ENCODE results near the gene SLC22A4.

The SLC22A4 gene

DNA sequence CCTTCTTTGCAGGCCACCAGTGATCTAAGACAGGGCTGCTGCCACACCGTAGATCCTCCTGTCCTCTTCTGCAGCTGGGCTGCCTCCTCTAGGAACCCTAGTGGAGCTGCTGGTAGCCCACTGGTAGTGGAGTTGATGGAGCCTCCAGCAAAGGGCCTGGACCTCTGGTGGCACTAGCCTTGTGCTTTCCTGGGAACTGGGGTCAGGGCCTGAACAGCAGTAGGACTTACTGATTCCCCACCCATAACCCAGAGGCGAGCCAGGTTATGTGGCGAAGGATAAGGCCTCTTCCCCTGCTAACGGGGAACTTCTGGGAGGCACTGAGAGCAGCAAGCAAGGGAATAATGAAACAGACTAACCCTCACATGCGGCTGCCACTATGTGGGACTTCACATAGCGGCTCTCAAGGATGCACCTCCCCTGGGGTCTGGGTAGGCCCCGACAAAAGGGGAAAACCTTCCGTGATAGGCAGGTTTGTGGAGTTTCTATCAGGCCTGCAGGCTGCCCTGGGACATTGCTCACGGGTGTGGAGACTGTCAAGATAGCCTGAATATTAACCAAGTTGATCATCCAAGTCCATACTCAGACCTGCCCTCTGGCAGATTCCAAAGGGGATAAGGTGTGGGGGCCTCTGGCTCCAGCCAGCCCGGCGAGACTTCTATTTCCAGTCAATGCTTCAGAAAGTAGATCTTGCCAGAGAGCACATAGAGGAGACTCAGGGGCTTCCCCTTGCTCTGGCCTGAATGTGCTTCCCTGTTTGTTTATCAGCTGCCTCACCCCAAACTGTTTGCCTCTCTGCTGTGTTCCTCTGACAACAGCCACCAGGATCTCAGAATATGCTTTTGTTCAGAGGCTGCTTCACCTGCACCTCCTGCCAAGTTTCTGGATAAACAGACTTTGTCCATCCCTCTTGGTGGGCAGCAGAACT lies 7.4 kb downstream of the SLC22A4 start:
- DNase-seq = no peak

DNA sequence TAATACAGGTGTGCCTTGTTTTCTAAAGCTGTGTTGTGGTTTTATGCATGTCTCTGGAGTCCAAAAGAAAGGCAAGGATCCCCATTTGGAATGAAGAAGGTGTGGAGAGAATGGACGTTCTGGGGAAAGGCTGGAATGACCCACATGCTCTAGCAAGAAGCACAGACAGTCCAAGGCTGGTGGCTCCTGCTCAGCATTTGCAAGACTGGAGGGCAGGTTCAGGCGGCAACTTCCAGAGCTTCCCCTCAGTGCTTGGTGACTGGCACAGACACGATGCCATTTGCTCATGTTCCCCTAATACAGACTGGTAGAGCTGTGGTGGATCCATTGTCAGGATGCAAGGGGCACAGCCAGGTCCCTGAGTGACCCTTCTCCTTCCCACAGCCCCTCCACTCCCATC lies 8.2 kb downstream of the SLC22A4 start:
- DNase-seq = no peak

DNA sequence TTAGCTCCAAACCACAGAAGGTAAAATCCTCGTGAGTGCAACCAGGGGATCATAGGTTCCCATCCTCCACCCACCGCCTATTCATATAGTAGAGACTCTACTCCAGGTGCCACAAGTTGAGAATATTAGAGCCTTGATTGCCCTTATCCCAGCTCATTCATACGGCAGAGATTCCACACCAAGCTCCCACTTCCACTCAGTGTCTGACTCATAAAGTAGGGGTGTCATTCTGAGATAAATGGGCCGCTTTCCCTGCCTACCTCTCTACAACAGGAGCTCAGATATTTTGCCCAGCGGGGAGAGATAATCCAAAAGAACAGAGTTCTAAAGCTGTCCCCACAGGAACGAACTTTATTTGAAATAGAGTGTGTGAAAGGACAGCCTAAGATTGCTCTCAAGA lies 9.4 kb downstream of the SLC22A4 start:
- no peak for DNase-seq

DNA sequence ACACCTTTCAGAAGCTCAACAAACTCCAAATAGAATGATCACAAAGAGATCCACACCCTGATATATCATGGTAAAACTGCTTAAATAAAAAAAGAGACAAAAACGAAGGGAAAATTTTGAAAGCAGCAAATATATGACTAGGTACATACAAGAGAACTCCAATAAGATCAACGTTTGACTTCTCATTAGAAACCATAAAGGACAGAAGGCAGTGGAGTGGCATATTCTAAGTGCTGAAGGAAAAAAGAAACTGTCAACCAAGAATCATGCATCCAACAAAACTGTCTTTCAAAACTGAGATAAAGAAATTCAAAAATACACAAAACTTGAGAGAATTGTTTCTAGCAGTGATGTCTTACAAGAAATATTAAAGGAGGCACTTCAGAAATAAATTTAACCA lies 11.2 kb downstream of the SLC22A4 start:
- no peak for DNase-seq

DNA sequence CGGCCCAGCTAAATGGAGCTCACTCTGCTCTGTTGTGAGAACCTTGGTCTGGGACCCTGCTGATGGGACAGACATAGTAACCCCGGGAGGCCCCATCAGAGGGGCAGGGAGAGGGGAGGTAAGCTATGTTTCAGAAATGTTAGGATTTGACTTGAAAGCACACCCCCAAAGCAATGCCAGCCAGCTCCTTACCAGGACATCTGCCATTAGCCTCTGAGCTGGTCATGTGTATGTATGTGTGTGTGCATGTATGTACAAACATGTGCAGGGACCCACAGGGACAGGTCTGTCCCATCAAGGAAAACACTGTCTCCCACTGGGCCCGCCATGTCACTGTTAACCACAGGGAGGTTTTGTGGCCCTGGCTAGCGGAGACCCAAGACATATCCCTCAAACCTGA lies 14.5 kb downstream of the SLC22A4 start:
- no peak for DNase-seq

DNA sequence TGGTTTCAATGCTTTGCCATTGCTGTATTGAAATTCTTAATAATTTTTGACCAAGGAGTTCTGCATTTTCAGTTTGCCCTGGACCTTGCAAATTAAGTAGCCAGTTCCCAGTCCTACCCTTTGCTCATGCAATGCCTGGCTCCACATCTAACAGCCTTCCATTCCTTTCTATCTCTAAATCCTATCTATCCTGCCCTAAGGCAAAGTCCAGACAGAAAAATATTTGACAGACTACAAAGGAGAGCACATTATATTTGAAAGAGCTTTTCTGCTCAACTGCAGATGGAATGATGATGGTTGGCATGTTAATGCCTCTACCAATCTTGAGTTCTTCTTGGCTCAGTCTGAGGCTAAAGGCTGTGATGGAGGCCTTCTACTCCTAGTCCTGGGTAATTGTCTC lies 15.5 kb downstream of the SLC22A4 start:
- DNase-seq = no peak

DNA sequence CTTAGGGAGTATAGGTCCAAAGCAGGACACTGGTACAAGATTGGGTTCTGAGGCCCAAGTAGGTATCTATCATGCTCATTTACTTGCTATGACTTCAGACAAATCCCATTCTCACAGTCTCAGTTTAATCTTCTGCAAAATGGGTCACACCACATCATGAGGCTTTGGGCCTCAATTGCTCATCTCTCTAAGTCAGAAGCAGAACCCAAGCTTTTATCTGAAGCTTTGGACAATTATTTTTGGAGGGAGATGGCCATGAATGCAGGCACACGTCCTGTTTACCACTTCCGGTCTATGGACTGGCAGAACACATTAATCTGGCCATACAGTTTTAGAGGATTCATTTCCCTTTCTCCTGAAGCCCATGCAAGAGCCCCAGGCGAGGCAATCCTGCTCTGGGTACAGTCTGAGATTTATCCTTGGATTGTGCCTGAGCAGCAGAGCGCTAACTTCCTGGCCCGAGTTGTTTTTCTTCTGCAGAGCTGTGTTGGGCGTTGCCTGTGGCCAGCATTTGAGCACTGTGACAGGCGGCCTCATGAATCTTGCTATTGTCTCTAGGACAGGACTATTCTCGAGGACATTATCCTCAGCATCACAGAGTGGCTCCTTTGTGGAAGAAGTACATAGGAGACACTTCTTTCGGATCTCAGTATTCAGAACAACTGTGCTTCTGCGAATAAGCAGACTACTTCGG lies 16.1 kb downstream of the SLC22A4 start:
- no peak for DNase-seq

DNA sequence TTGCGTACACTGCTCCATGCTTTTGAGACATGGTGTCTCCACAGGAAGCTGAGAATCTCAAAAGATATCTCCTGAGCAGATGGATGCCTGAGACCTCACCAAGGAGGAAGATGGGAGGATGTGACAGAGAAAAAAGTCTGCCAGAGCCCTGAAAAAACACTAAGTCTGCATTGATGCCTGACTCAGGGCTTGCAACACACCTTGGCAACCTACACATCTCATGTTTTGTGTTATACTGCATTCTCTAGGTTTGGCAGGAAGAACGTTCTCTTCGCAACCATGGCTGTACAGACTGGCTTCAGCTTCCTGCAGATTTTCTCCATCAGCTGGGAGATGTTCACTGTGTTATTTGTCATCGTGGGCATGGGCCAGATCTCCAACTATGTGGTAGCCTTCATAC lies 19.2 kb downstream of the SLC22A4 start:
- DNase-seq = no peak

DNA sequence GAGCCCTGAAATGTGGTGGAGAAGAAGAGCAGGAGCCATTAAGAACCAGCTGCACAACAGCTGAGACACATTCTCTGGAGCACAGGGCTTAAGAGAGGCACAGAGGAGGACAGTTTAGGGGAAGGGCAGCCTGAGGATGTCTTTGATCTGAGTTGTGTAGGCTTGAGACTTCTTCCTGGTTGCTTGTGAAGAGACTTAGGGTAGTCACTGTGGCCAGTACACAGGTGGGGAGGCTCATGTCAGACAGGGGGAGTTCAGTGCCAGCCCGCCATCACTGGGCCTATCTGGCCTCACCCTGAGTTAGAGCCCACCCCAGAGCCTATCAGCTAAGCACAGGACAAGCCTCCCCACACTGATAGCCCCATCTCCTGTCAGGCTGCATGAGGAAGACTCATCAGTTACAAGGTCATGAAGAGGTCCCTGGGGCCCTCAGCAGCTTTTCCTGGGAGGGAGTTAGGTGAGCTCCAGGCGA lies 19.8 kb downstream of the SLC22A4 start:
- no peak for DNase-seq

DNA sequence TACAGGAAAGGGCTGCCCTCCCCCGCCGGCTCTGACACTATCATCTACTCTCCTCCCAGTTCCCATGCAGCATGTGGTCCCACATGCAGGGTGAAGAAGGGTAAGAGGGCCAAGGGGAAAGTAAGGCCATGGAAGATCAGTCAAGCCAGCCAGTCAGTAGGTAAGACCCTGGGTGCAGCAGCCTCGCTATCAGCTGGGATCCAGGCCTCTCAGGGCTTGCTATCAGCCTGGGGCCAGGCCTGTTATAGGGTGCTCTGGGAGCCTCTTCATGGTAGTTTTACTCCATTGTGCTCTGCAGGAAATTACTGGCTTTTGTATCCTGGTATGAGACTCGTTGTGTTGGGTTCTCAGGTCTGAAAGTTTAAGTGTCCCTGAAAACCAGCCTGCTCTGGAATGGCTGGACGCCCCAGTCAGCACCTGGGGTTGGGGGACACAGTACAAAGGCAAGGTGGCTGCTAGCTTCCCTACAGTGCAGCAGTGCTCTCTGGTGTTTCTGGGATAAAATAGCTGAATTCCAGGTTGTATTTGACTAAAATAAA lies 21.4 kb downstream of the SLC22A4 start:
- DNase-seq = no peak

DNA sequence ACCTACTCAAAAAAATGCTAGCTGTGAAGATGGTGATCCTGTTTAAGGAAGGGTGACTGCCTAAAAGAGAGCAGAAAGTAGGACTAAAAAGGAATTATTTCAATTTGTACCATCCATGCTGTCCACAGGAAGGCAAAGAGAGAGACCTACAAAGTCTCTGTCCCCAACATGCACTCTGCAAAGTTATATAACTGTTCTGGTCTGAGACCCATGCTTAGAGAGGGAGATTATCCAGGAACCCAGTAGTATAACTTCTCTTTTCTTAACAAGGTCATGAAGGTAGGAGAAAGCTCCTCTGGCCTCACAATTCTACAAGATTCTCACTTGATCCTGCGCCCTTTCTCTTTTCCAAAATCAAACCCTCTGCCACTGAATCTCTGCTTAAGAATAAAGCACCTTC lies 25.8 kb downstream of the SLC22A4 start:
- no peak for DNase-seq

DNA sequence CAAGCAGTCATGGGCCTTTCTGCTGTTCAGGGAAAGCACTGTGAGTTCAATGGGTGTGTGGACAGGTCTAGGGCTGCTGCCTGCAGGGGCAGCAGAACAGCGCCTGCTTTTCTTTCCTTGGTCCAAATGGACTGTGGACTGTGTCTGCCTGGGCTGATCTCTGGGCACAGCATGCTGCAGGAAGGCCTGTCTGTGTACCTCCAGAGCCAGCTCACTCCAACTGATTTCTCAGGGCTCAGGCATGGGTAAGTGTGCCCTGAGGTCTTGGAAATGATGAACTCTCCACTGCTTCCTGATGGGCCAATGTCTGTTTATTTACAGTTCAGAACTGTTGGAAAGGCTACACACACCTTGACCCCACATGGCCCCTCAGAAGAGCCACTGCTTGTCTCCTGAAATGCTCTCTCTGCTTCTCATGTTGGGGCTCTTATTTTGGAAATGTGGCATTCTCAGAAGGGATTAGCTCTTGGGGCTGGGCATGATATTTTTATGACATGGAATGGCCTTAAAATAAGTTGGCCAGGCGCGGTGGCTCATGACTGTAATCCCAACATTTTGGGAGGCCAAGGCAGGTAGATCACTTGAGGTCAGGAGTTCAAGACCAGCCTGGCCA lies 27.0 kb downstream of the SLC22A4 start:
- DNase-seq = no peak

DNA sequence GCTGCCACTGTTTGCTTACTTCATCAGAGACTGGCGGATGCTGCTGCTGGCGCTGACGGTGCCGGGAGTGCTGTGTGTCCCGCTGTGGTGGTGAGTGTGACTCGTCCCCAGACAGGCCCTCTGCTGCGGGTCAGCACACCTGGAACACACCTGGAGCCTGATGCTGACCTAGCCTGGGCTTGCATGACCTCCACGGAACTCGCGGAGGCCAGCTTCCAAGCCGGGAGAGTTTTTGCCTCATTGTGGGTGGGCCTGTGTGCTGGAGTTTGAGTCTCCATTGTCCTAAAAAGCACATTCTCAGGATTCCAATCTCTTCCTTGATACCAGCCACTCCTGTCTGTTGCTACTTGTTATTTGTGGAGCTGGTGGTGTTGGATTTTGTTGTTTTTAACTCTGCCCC lies 28.1 kb downstream of the SLC22A4 start:
- no peak for DNase-seq

DNA sequence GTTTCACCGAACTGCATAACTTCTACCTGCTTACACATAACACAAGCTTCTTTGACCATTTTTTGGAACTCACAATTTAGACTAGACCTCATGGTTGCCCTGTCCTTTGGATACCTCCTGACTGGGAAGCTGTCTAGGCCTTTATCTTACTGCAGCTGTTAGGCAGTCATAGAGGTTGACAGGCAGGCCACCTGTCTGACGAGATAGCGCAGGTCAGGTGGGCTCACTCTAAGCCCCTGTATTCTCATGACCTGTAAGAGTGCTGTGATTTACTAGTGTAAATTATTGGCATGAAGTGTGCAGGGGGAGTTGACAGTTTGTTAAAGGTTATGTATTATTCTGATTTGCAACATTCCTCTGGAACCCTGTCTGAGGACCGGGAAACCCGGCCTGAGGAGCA lies 29.0 kb downstream of the SLC22A4 start:
- DNase-seq = no peak

DNA sequence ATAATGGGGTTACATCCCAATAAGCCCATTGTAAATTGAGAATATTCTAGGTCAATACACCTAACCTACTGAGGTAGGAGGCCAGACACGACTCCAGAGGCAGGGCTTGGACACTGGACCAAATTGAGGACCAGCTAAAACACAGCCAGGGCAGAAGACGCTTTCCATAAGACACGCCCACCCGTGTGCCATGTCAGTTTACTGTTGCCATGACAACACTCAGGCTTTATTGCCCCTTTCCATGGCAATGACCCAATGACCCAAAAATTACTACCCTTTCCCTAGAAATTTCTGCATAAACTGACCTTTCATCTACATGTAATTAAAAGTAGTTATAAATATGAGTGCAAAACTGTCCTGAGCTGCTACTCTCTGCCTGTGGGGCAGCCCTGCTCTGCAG lies 31.5 kb downstream of the SLC22A4 start:
- no peak for DNase-seq

DNA sequence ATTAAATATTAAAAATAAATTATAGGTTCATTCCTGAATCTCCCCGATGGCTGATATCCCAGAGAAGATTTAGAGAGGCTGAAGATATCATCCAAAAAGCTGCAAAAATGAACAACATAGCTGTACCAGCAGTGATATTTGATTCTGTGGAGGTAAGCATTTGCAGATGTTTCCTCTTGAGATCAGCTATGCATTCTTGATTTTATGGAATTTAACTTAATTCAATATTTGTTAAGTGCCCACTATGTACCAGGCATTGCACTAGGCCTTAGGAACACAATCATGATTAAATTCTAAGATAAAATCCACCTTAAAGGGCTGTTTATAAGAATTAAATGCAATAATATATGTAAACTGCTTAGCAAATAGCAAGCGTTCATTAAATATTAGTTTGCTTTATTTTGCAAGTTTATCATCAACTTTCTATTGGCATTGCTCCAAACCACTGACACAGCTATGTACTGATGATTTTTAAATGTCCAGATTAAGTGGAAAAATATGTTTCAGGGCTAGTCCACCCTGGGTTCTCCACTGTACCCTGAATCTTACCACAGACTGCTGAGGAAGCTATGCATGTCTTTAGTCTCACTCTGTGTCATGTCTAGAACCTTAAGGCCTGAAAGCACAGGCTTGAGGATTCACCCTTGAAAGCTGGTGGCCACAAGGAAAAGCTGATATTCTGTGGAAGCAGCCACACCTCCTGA lies 33.2 kb downstream of the SLC22A4 start:
- DNase-seq = no peak

DNA sequence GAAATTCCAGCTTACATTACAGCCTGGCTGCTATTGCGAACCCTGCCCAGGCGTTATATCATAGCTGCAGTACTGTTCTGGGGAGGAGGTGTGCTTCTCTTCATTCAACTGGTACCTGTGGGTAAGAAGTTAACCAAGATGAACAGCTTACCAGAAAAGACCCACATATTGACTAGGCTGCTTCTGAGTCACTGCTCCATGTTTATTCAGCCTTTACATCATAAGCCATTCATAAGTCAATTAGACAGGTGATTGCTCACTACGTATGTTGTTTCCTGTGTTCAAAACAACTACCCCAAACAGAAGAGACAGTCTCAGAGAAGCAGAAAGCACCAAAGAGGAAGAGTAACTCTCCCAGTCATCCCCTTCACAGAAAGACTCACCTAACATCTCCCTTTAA lies 40.6 kb downstream of the SLC22A4 start:
- no peak for DNase-seq

DNA sequence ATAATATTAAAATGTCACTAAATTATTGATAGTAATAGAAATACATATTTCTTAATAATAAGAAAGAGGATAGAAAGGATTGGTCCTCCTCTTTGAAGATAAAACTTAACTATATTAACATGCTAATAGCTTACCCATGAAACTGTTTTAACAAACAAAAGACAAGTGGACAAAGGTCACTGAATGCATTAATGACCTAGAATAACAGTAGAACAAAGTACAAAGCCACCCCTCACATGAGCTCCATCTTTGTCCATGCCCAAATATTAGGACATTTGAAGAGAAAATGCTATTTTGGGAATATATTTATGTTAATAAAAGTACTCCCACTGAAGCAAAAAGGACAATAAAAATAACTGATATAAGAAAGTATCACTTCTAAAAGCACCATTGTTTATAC lies 41.2 kb downstream of the SLC22A4 start:
- no peak for DNase-seq

DNA sequence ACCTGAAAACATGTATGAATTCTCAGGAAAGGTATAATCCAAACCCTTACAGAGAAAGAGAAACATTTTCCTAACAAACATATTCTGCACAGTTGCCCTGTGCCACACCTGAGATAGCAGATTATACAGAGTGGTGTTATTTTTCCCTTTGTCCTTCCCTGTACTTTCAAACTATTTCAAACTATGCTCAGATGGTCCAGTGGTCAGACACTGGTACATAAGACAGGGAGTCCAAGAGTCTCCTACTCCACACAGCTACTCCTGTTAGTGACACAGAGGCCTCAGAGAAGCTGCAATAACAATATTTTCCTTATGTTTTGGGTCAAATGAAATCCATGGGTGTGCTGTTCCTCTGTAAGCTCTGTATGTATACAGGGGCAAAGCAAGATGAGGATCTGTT lies 45.3 kb downstream of the SLC22A4 start:
- DNase-seq = no peak

DNA sequence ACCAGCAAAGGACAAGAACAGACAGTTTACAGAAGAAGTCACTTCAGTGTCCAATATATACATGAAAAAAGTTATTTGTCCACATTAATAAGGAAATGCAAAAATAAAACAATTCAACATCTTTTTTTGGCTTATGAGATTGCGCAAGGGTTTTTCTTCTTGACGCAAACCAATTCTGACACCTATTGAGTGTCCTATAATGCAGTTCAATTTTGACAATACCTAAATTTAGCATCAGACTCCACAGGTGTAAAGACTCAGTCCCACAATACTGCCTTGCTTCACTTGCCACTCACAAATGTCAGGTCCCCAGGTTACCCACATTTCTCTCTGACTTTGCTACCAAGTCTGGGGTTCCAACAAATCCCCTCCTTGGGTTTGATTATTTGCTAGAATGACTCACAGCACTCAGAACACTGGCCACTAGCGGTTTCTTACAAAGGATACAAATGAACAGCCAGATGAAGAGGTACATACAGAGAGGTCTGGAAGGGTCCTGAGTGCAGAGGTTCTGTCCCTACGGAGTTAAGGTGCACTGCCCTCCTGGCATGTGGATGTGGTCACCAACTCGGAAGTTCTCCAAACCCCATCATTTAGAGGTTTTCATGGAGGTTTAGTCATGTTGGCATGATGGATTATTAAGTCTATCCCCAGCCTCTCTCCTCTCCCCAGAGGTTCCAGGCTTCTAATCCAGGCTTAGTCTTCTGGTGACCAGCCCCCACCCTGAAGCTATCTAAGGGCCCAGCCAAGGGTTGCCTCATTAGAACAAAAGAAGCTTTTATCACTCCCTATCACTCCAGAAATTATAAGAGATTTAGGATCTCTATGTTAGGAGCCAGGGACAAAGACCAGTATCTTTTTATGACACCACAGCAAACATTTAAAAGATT lies 48.3 kb downstream of the SLC22A4 start:
- no peak for DNase-seq

DNA sequence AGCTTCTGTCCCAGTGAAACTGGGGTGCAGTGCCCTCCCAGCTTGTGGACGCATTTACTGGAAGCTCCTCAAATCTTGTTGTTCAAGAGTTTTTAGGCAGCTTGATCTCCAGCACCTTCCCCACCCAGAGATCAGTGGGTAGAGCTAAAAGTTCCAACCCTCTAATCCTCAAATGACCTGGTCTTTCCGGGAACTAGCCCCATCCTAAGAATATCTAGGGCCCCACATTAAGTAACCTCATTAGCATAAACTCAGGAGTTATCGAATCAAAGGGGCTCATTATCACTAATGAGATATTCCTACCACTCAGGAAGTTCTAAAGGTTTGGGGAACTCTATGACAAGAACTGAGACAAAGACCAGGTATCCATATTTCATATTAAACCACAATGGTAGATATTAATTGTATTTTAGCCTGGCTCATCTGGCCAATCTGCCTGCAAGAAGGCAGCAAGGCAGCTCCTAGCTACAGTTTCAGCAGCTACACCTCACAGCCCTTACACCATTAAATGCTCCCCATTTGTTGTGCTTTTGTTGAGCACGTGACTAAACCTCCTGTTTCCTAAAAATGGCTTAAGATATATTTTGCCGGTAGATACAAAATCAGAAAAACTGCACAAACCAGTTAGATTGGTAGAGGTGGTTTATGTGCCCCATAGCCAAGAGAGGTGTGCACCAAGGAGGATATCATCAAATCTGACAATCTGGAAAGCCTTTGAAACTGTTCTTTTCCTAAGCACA lies 50.8 kb downstream of the SLC22A4 start:
- DNase-seq = no peak

All from NCI-H2227 treated with DMSO at 0.1 percent for 48 hours (cell line).